Stimulated activated naive CD8-positive, alpha-beta T cell treated with anti-CD3 and anti-CD28 coated beads, Interleukin-15, Interleukin-2, amounts not matched to agents 100 ng/mL and 50 ng/mL, for 24 hours (primary cell): ENCODE data around the gene CCDC38.
A peak's percentile ranks its signal among the peaks of the same experiment; 100 is the strongest.

Experiments
- H3K27ac Mint-ChIP-seq: one replicate; pipeline ENCODE4 v1.8.0; 2021; ENCODE audit warnings: mild to moderate bottlenecking, mixed read lengths
- H3K27me3 Mint-ChIP-seq: one replicate; pipeline ENCODE4 v1.8.0; 2021; ENCODE audit warnings: mixed read lengths
- H3K36me3 Mint-ChIP-seq: one replicate; pipeline ENCODE4 v1.8.0; 2021; ENCODE audit warnings: low read depth, mixed read lengths
- H3K4me1 Mint-ChIP-seq: one replicate; pipeline ENCODE4 v1.8.0; 2021; ENCODE audit warnings: low read depth, mixed read lengths
- H3K4me3 Mint-ChIP-seq: one replicate; pipeline ENCODE4 v1.8.0; 2021; ENCODE audit warnings: mild to moderate bottlenecking, mixed read lengths
- H3K9me3 Mint-ChIP-seq: one replicate; pipeline ENCODE4 v1.8.0; 2021; ENCODE audit warnings: mixed read lengths

The CCDC38 gene

DNA sequence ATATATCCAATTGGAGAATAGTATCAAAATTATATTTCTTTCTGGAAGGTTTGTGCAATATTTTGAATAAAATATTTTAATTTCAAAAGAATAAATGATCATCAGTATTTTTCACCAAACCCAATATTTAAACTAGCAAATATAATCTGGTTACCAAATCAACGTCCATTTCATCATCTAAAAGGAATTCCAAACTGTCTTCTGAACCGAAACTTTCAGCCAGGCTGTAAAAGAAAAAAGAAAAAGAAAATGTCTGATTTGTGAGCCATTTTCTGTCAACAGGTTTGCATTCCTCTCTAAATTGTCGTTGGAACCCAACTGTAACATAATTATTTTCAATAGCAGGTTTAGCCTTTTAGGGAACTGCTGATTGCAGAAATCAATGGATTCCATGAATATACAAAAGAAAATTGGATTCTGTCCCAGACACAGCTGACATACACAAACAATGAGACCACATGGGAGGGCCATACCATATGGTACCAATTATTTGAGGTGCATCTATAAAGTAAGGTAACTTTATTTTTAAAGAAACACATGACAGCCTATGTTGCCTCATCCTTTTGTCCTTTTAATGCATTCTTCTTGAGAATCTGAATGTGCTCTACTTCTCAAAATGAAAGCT, 61.0 kb downstream of the CCDC38 start:
- Mint-ChIP-seq H3K27me3 (peaks cover 4% of the 10 kb centered on the region), H3K27ac (no peak overlapping the region), H3K9me3 (no peaks in the 10 kb centered on the region), H3K4me1 (no peaks in the 10 kb centered on the region), H3K4me3 (no peak overlapping the region), H3K36me3 (no peaks in the 10 kb centered on the region)

DNA sequence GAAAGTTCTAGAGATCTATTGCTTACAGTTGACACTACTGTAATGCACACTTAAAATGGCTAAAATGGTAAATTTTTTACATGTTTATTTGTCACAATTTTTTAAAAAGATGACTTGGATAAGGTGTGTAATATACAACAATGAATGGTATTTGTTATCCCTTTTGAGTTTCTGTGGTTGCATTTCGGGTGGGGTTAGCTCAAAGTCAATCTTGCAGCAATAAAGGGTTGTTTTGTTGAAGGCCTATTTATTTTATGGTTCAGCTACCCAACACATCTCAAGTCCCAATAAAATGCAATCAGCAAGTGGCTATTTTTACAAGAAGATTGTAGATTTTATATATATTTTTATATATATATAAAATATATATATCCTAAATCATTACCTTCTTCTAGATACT, 61.5 kb downstream of the CCDC38 start:
- Mint-ChIP-seq H3K4me3 (no peak overlapping the region), H3K27ac (no peak overlapping the region), H3K27me3 (peaks cover under 1% of the 10 kb centered on the region), H3K9me3 (no peaks in the 10 kb centered on the region), H3K36me3 (no peaks in the 10 kb centered on the region), H3K4me1 (no peaks in the 10 kb centered on the region)

DNA sequence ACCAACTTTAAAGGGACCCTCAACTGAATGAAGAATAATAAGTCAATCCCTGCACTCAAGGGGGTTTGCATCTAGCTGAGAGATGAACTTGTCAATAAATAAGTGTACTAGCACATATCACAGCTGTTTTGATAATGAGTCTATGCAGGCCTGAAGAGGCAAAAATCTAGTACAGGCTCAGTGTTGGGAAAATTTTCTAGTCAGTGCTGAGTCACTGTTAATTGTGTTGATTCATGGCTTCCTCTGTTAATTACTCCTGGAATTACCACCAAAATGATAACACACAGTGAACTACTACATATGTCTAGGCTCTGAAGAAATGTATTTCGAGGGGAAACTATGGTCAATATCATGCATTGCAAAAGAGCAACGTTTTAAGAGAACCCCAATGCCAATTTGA, 64.8 kb downstream of the CCDC38 start:
- Mint-ChIP-seq H3K27ac (no peak overlapping the region), H3K36me3 (peaks cover 4% of the 10 kb centered on the region), H3K27me3 (no peaks in the 10 kb centered on the region), H3K4me1 (no peaks in the 10 kb centered on the region), H3K9me3 (no peaks in the 10 kb centered on the region), H3K4me3 (no peak overlapping the region)

DNA sequence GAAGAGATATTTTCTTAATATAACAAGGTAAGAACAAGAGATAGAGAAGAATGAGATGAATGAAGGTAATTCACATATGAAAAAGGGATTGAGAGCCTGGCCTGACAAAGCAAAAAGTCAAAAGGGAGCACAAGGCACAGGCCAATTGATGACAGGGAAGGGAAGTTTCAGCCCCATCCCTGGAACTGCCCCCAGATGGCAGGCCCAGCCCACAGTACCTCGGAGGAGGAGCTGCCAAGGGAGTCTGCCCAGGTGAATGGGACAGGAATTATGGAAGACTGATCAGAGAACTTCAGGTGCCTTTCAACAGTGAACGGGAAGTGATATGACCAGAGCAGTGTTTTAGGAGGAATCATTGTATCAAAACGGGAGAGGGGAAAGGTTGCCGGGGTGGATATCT, 68.0 kb downstream of the CCDC38 start:
- Mint-ChIP-seq H3K4me1 (no peaks in the 10 kb centered on the region), H3K27ac (no peak overlapping the region), H3K36me3 (peaks cover 19% of the 10 kb centered on the region), H3K27me3 (no peaks in the 10 kb centered on the region), H3K4me3 (no peak overlapping the region), H3K9me3 (no peaks in the 10 kb centered on the region)

DNA sequence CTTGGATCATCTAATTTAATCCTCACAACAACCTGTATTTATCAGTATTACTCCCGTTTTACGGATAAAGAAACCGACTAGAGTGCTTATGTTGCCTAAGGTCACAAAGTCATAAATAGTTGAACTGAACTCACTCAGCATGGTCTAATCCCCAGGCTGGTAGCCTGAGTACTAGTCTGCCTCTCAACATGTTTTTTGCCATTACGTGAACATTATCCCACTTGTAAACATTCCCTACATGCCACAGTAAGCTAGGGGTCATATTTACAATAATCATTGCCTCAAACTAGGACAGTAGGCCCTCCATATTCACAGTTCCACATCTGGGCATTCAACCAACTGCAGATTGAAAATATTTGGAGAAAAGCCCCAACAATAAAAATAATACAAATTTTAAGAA, 71.5 kb downstream of the CCDC38 start:
- H3K27ac Mint-ChIP-seq: no peak overlapping the region
- no peaks in the 10 kb centered on the region for H3K27me3 Mint-ChIP-seq
- H3K4me3 Mint-ChIP-seq: no peak overlapping the region
- peaks cover 39% of the 10 kb centered on the region for H3K36me3 Mint-ChIP-seq
- peaks cover 8% of the 10 kb centered on the region for H3K4me1 Mint-ChIP-seq
- H3K9me3 Mint-ChIP-seq: no peaks in the 10 kb centered on the region

DNA sequence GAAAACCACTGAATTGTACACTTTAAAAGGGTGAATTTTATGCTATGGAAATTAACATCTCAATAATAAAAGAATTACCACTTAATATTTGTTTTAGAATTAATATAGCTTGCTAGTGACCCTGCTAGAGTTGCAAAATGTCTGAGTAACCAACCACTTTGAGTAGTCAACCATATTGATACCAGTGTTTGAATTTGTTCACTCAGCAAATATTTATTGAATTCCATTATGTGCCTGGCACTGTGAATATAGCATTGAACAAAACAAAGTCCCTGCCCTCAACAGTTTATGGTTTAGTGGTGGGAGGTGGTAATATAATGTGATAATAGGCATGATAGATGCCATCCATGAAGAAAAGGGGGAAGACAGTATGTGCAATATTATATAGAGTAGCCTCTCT, 79.1 kb downstream of the CCDC38 start:
- H3K4me1 Mint-ChIP-seq: peaks cover 27% of the 10 kb centered on the region
- H3K27ac Mint-ChIP-seq: no peak overlapping the region
- H3K27me3 Mint-ChIP-seq: no peaks in the 10 kb centered on the region
- peaks cover 63% of the 10 kb centered on the region for H3K36me3 Mint-ChIP-seq
- no peaks in the 10 kb centered on the region for H3K9me3 Mint-ChIP-seq
- no peak overlapping the region for H3K4me3 Mint-ChIP-seq

DNA sequence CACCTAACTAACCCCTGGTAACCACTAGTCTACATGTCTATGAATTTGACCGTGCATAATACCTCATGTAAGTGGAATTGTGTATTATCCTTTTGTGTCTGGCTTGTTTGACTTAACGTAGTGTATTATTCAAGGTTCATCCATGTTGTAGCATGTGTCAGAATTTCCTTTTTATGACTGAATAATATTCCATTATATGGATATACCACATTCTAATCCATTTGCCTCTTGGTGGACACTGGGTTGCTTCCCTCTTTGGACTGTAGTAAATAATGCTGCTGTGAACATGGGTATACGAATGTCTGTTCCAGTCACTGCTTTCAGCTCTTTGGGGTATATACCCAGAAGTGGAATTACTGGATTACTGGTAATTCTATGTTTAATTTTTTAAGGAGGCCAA, 80.4 kb downstream of the CCDC38 start:
- Mint-ChIP-seq H3K36me3 (peaks cover 56% of the 10 kb centered on the region), H3K27ac (no peak overlapping the region)

DNA sequence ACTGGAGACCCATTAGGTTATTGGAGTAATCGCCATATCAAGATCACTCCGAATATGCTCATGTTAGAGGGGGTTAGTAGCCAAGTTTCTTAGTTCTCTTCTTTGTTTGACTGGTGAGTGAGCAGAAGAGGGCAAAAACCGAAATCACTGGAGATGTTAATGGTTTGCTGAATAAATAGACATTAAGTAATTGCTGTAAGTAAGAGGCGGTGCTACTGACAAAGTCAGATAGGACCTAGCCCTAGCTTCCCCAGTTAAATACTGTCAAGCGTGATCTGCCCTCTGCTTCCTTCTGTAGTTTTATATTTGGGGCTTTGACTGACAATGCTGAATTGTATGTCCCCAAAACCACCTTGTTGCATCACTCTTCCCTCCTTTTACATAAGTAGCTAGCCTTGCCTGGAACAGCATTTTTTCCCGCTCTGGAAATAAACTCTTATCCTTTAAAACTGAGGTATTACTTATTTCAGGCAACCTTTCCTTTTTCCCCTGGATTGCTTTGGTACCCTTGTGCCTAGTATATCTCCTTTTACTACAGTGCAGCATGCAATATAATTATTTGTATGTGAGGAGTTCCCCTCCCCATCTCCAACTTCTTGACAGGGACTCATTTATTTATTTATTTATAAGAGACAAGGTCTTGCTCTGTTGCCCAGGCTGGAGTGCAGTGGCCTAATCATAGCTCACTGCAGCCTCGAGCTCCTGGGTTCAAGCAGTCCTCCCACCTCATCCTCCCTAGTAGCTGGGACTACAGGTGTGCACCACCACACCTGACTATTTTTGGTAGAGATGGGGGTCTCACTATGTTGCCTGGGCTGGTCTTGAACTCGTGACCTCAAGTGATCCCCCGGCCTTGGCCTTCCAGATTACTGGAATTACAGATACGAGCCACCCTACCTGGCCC, 82.2 kb downstream of the CCDC38 start:
- H3K27ac Mint-ChIP-seq: no peak overlapping the region
- H3K4me3 Mint-ChIP-seq: peak overlapping the region; percentile 64
- H3K36me3 Mint-ChIP-seq: peaks cover 45% of the 10 kb centered on the region
- peaks cover 24% of the 10 kb centered on the region for H3K4me1 Mint-ChIP-seq
- H3K9me3 Mint-ChIP-seq: no peaks in the 10 kb centered on the region
- peaks cover 3% of the 10 kb centered on the region for H3K27me3 Mint-ChIP-seq

More for the DNA sequence above, 80.4 kb downstream of the CCDC38 start:
- Mint-ChIP-seq H3K4me3 (no peak overlapping the region), H3K9me3 (no peaks in the 10 kb centered on the region), H3K4me1 (peaks cover 24% of the 10 kb centered on the region), H3K27me3 (peaks cover 3% of the 10 kb centered on the region)

DNA sequence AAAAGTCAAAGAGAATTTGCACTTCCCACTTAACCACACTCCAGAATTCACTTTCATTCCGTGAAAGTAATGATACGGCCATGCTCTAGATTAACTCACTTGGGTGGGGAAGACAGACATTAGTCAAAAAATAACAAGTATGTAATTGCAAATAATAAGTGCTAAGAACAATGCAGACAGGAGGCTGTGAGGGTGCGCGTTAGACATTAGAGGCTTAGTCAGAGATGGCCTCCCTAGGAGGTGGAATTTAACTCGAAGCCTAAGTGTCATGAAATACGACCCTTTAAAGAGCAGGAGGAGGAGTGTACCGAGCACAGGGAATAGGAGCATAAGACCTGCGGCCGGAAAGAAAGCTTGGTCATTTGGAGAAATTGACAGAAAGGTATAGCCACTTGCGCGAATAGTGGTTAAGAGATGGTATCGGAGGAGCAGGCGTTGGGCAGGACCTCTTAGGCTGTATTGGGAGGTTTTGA, 83.0 kb downstream of the CCDC38 start:
- Mint-ChIP-seq H3K36me3 (peaks cover 42% of the 10 kb centered on the region), H3K27me3 (peaks cover 8% of the 10 kb centered on the region), H3K9me3 (no peaks in the 10 kb centered on the region), H3K27ac (no peak overlapping the region), H3K4me1 (peaks cover 24% of the 10 kb centered on the region), H3K4me3 (no peak overlapping the region)

DNA sequence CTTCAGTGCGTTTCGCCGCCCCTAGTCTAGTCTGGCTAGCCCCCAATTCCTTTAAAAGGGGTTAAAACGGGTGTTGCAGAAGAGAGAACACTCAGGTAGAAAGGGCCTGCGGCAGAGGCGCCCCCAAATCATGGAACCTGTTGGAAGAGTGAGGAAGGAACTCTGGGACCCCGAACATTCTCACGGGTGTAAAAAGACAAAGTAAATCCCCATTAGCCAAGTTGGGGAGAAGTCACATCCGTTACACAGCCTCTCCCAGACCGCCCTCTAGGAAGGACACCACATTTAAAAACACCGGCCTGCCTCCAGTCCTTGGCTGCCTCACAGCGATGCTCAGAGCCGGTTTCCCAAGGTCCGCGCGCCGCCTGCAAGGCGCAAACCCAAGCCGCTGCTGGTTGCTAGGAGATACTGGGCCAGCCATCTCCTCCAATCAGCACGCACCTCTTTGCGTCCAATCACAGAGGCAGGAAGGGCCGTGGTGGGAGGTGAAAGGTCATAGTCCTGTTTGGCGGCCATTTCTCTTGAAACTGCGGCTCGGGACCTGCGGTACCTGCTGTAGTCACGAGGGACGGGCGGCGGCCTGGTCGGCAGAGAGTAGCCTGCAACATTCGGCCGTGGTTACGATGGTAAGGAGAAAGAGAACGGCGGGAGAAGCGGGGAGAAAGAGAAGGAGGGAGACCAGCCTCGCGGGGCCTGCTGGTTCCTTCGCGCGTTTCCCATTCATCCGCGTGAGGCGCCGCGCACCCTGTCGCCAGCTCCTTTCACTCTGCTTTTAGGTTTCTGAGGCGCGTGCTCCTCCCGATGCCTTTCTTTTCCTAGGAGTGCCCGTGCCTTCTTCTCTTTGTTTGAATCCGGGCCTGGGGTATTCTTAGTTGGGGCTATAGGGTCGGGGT, 83.7 kb downstream of the CCDC38 start, which contains the start of gene SNRPF:
Gene SNRPF (plus strand): TSS at position 502 of the 893 bp plus-strand sequence. CDS start 122 bp downstream, at position 624.
- Mint-ChIP-seq H3K27me3 (peaks cover 9% of the 10 kb centered on the region), H3K27ac (no peak within 1 kb of the TSS), H3K4me3 (no peak within 1 kb of the TSS), H3K4me1 (peaks cover 20% of the 10 kb centered on the region), H3K9me3 (no peaks in the 10 kb centered on the region), H3K36me3 (peaks cover 36% of the 10 kb centered on the region)

DNA sequence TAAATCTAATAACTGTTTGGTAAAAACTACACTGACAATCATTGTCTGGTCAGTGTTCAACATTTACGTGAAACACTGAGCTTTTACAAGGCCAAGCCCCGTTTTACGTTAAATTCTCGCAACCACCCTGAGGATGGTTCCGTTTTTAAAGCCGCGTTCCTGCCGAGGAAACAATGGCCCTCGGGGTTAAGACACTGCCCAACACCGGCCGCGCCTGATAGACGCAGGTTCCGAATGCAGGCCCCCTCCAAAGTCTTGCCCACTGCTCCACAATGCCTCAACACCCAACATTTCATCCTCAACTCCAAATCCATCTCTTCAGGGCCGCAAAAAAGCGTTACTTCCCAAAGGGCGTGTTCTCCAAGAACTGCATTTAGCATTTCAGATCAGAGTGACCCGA, 84.6 kb downstream of the CCDC38 start:
- Mint-ChIP-seq H3K4me3 (no peak overlapping the region), H3K36me3 (peaks cover 27% of the 10 kb centered on the region), H3K9me3 (no peaks in the 10 kb centered on the region), H3K27me3 (peaks cover 9% of the 10 kb centered on the region), H3K4me1 (peaks cover 13% of the 10 kb centered on the region), H3K27ac (no peak overlapping the region)

DNA sequence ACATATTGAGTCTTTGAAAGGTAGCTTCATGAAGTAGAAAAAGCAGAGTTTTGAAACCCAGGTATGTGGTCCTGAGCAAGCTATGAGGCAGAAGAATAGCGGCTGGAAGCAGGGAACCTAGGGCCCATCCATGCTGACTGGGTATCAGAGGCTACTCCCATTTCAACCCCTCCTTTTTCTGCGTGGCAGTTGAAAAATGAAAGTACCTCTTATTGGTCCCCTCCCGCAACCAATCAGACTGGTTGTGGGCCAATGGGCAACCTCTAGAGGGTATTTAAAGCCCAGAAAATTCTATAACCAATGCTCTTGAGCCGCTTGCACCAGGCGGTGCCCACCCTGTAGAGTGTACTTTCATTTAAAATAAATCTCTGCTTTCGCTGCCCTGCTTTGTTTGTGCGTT, 85.3 kb downstream of the CCDC38 start:
- peaks cover 20% of the 10 kb centered on the region for H3K36me3 Mint-ChIP-seq
- H3K27ac Mint-ChIP-seq: no peak overlapping the region
- peaks cover 9% of the 10 kb centered on the region for H3K27me3 Mint-ChIP-seq
- H3K4me3 Mint-ChIP-seq: peak overlapping the region; percentile 10
- H3K9me3 Mint-ChIP-seq: no peaks in the 10 kb centered on the region
- H3K4me1 Mint-ChIP-seq: peaks cover 6% of the 10 kb centered on the region

DNA sequence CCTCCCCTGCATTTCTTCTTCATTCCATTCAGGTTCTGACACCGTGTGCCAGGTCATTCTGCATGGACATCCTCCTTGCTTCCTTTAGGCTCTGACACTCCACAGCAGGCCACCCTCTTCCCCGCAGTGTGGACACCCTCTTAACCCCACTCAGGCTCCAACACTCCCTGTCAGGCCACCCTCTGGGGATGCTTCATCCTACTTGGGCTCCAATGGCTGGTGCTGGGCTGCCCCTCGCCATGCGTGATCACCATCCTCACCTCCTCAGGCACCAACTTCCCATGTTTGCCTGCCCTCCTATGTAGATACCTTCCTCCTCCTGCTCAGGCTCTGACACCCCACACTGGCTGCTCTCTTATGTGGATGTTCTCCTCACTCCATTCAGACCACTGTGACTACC, 90.3 kb downstream of the CCDC38 start:
- no peak overlapping the region for H3K4me3 Mint-ChIP-seq
- H3K27me3 Mint-ChIP-seq: peaks cover 6% of the 10 kb centered on the region
- H3K27ac Mint-ChIP-seq: no peak overlapping the region
- H3K36me3 Mint-ChIP-seq: no peaks in the 10 kb centered on the region
- H3K9me3 Mint-ChIP-seq: no peaks in the 10 kb centered on the region
- no peaks in the 10 kb centered on the region for H3K4me1 Mint-ChIP-seq

DNA sequence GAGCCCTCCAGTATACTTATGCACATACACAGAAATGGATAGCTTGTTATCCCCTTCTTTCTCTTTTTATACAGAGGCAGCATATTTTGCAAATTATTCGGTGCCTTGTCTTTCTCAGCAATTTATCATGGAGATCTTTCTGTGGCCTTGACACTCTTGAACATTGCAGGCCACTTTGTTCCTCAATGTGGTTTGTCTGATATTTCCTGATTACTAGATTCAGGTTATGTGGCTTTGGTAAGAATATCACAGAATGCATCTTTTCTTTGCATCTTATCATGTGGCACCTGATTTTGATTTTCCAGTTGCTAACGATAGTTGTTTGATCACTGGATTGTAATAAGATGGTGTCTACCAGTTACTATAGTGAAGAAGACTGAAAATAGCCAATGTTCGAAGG, 90.8 kb downstream of the CCDC38 start:
- H3K4me1 Mint-ChIP-seq: no peaks in the 10 kb centered on the region
- no peaks in the 10 kb centered on the region for H3K36me3 Mint-ChIP-seq
- H3K9me3 Mint-ChIP-seq: no peaks in the 10 kb centered on the region
- H3K4me3 Mint-ChIP-seq: no peak overlapping the region
- no peak overlapping the region for H3K27ac Mint-ChIP-seq
- H3K27me3 Mint-ChIP-seq: peaks cover 6% of the 10 kb centered on the region
